HG03457 (cell line): Measurements from ENCODE around the gene OR2H1.

Experiments
- ATAC-seq: cut with Tn5 transposase; IDR thresholded peaks from one replicate; pipeline ENCODE4 v1.9.1; 2021; ENCODE audit warnings: moderate number of reproducible peaks; ENCODE audit not compliant: unreplicated experiment

The OR2H1 gene

GRCh38 chr6:29509239-29509638 lies 52.3 kb downstream of the OR2H1 start:
- ATAC-seq, result no peak

GRCh38 chr6:29509711-29510110 lies 52.8 kb downstream of the OR2H1 start:
- ATAC-seq, result no peak

GRCh38 chr6:29510202-29510601 lies 53.2 kb downstream of the OR2H1 start:
- ATAC-seq, result no peak

- ATAC-seq, result no peak
Observed at GRCh38 chr6:29510746-29511300, 53.9 kb downstream of the OR2H1 start.
